Body of pancreas (tissue), 4 donors: ENCODE data around the gene OR51V1.

Experiments
- CTCF ChIP-seq, 7 experiments: fragments of 450-650 bp in 4 of 7; fragments of 200-600 bp in 3 of 7; sonication (generic) in 3 of 7; IDR thresholded peaks; one replicate each; pipeline ENCODE4 v1.5.1; 2016 to 2019; ENCODE audit warnings: antibody characterized with exemption in 7 of 7
- POLR2A ChIP-seq, 3 donors: fragments of 450-650 bp; IDR thresholded peaks; one replicate each; pipeline ENCODE4 v1.6.1; 2016; ENCODE audit warnings: antibody characterized with exemption in 3 of 3, mild to moderate bottlenecking in 2 of 3

- TF ChIP-seq CTCF (IDR thresholded peaks at IDR 0.05) (no peak), POLR2A (IDR thresholded peaks at IDR 0.05) (no peak)
Observed at GRCh38 chr11:5232176-5232575, 31.7 kb upstream of the OR51V1 start.
